ENCODE measurements around the gene RHOBTB3.

- no peak for TF ChIP-seq POLR2A (IDR thresholded peaks at IDR 0.05)
- TF ChIP-seq CTCF (IDR thresholded peaks at IDR 0.05) = no peak
These were observed 15.2 kb upstream of the RHOBTB3 start for GRCh38 chr5:95715799-95716461.
